ENCODE results near the gene WWC1.

Gene WWC1

GRCh38 chr5:168468836-168469235, 177.4 kb downstream of the WWC1 start:
- Mint-ChIP-seq H3K4me1 (peaks cover 3% of the 10 kb centered on the region), H3K9me3 (no peaks in the 10 kb centered on the region), H3K27ac (no peak overlapping the region), H3K4me3 (no peak overlapping the region), H3K27me3 (peaks cover 3% of the 10 kb centered on the region), H3K36me3 (no peaks in the 10 kb centered on the region)
- no peak for ATAC-seq (ENCODE audit: low read depth)
- DNase-seq (ENCODE audit: low spot score in 2 of 2), result no peak

DNA sequence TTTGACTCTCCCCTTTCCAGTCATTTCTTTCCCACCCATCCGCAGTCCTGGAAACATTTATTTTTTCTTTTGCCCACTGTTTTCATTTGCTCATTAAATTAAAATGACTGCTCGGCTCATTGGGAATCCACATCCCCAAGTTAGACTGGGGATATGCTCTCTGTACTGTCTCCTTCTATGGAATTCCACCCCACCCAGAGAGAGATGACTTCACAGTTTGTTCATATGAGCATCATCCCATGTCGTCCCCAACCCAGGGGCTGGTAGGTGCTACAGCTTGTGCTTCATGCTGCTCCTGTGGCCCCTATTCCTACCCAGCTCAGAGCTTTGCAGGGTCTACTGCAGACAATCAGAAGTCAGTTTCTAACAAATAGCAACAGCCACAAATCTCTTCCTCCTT, 178.4 kb downstream of the WWC1 start:
- no peak overlapping the region for H3K27ac Mint-ChIP-seq

DNA sequence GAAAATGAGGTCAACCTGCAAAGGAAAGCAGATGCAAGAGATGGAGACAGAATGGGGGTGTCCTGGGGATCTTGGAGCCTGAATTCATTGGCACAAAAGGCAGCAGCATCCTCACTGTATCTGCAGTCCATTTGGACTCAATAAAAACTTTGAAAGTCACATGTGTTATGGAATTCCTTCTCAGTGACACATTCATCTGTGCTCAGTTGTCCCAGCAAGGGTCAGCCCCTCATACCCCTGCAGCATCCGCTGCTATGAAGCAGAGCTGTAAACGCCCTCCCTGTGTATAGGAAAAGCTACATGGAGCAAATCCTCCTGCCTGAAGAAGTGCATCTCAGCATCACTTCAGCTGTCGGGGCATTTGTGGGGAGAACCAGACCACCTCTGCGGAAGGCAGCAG, 180.3 kb downstream of the WWC1 start:
- ATAC-seq (ENCODE audit: low read depth) (no peak), DNase-seq (ENCODE audit: low spot score in 2 of 2) (no peak)
- H3K27me3 Mint-ChIP-seq, result peaks cover 2% of the 10 kb centered on the region
- no peak overlapping the region for H3K4me3 Mint-ChIP-seq
- no peaks in the 10 kb centered on the region for H3K4me1 Mint-ChIP-seq
- H3K36me3 Mint-ChIP-seq, result no peaks in the 10 kb centered on the region
- H3K27ac Mint-ChIP-seq, result no peak overlapping the region
- H3K9me3 Mint-ChIP-seq, result no peaks in the 10 kb centered on the region

More for the DNA sequence above, 178.4 kb downstream of the WWC1 start:
- Mint-ChIP-seq H3K4me3 (no peak overlapping the region), H3K4me1 (no peaks in the 10 kb centered on the region), H3K27me3 (peaks cover 2% of the 10 kb centered on the region), H3K36me3 (no peaks in the 10 kb centered on the region), H3K9me3 (no peaks in the 10 kb centered on the region)
- DNase-seq (ENCODE audit: low spot score in 2 of 2) (no peak), ATAC-seq (ENCODE audit: low read depth) (no peak)

DNA sequence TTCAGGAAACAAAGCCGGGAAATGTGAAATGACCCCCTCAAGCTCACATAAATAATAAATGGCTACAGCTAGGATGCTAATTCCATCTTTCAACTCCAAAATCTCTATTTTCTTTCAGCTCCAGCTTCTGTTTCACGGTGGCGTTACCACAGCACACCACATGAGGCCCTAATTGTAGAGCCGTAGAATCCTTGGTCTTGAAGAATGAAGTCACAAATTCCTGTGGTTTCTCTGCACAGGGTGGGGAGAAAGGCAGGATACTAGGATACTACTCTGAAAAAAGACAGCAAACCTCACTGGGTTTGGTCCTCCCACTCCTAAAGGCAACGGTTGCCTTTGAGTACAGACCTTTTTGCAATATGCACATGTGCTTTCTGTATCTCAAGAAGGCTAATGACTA, 180.9 kb downstream of the WWC1 start:
- H3K27me3 Mint-ChIP-seq, result peaks cover 2% of the 10 kb centered on the region
- H3K27ac Mint-ChIP-seq, result no peak overlapping the region
- no peaks in the 10 kb centered on the region for H3K9me3 Mint-ChIP-seq
- ATAC-seq (ENCODE audit: low read depth), result no peak
- peaks cover 2% of the 10 kb centered on the region for H3K4me1 Mint-ChIP-seq
- H3K4me3 Mint-ChIP-seq, result no peak overlapping the region
- no peak for DNase-seq (ENCODE audit: low spot score in 2 of 2)
- no peaks in the 10 kb centered on the region for H3K36me3 Mint-ChIP-seq

- Mint-ChIP-seq H3K4me3 (no peak overlapping the region), H3K27me3 (peaks cover 6% of the 10 kb centered on the region), H3K9me3 (no peaks in the 10 kb centered on the region), H3K36me3 (no peaks in the 10 kb centered on the region), H3K4me1 (peaks cover 2% of the 10 kb centered on the region), H3K27ac (no peak overlapping the region)
- no peak for ATAC-seq (ENCODE audit: low read depth)
- DNase-seq (ENCODE audit: low spot score in 2 of 2), result no peak
Observed at GRCh38 chr5:168474319-168474718, 182.9 kb downstream of the WWC1 start.

- H3K36me3 Mint-ChIP-seq, result no peaks in the 10 kb centered on the region
- H3K27ac Mint-ChIP-seq, result no peak overlapping the region
- no peak for DNase-seq (ENCODE audit: low spot score in 2 of 2)
Observed at GRCh38 chr5:168477060-168477459, 185.6 kb downstream of the WWC1 start.

GRCh38 chr5:168479166-168479565, 187.7 kb downstream of the WWC1 start:
- DNase-seq (ENCODE audit: low spot score in 2 of 2), result no peak
- Mint-ChIP-seq H3K27ac (no peak overlapping the region), H3K27me3 (peaks cover 7% of the 10 kb centered on the region), H3K36me3 (no peaks in the 10 kb centered on the region), H3K4me3 (no peak overlapping the region), H3K9me3 (no peaks in the 10 kb centered on the region), H3K4me1 (peaks cover 2% of the 10 kb centered on the region)
- no peak for ATAC-seq (ENCODE audit: low read depth)

More at GRCh38 chr5:168477060-168477459, 185.6 kb downstream of the WWC1 start:
- Mint-ChIP-seq H3K9me3 (no peaks in the 10 kb centered on the region), H3K27me3 (peaks cover 9% of the 10 kb centered on the region), H3K4me3 (no peak overlapping the region), H3K4me1 (peaks cover 2% of the 10 kb centered on the region)
- ATAC-seq (ENCODE audit: low read depth), result no peak

- H3K27me3 Mint-ChIP-seq, result peaks cover 7% of the 10 kb centered on the region
Observed at GRCh38 chr5:168480601-168481000, 189.2 kb downstream of the WWC1 start.

DNA sequence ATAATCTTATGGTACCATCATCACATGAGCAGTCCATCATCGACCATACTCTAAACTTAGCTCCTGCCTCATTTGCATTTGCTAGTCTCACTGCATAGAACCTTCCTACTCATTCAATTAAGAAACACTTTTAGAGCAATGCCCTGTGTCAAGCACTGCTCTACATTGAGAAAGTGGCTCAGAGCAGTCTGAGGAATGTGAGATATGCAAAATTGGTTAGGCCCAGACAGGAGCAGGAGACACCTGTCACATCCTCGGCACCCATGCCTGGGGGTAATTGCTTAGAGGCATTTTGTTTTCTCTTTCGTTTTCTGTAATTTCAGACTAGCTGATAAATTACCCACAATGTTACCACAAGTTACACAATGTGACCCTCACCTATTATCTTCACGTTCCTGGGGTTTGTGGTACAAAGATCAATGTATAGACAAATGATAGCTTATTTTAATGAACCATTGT, 189.9 kb downstream of the WWC1 start:
- Mint-ChIP-seq H3K36me3 (no peaks in the 10 kb centered on the region), H3K27ac (no peak overlapping the region), H3K4me3 (no peak overlapping the region), H3K27me3 (peaks cover 7% of the 10 kb centered on the region), H3K4me1 (peaks cover 11% of the 10 kb centered on the region), H3K9me3 (no peaks in the 10 kb centered on the region)
- ATAC-seq (ENCODE audit: low read depth) (no peak), DNase-seq (ENCODE audit: low spot score in 2 of 2) (peak in 1 of 2 donors; percentile 12)

More at GRCh38 chr5:168480601-168481000, 189.2 kb downstream of the WWC1 start:
- Mint-ChIP-seq H3K36me3 (no peaks in the 10 kb centered on the region), H3K27ac (no peak overlapping the region), H3K4me1 (peaks cover 4% of the 10 kb centered on the region), H3K4me3 (no peak overlapping the region), H3K9me3 (no peaks in the 10 kb centered on the region)
- ATAC-seq (ENCODE audit: low read depth), result no peak
- no peak for DNase-seq (ENCODE audit: low spot score in 2 of 2)

DNA sequence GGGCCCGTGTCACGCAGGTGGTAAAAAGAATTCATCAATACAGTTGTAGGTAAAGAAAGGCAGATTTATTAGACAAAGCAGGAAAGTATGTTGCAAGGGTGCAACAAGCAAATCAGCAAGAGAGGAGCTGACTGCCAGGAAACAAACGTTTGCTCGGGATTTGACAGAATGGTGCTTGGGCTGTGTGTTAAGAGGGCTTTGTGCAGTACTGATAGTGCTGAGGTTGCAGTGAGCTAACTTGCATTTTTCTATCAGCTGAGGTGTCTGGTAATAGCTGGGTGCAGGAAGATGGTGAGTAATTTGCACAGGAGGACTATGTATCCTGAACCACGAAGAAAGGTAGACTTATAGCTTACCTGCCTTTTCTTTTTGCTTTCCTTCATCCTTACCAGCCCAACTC, 190.9 kb downstream of the WWC1 start:
- Mint-ChIP-seq H3K36me3 (no peaks in the 10 kb centered on the region), H3K4me1 (peaks cover 15% of the 10 kb centered on the region), H3K4me3 (no peak overlapping the region), H3K27me3 (peaks cover 7% of the 10 kb centered on the region), H3K9me3 (no peaks in the 10 kb centered on the region), H3K27ac (no peak overlapping the region)
- no peak for ATAC-seq (ENCODE audit: low read depth)
- DNase-seq (ENCODE audit: low spot score in 2 of 2), result no peak

GRCh38 chr5:168486136-168486879, 194.9 kb downstream of the WWC1 start, which contains the start of gene RARS1:
RARS1 (plus strand) TSS chr5:168486471; CDS start chr5:168486499, 28 bp downstream.
- H3K4me3 Mint-ChIP-seq, result peak within 1 kb of the TSS; percentile 99
- peak within 1 kb of the TSS; percentile 89 for H3K27ac Mint-ChIP-seq
- H3K9me3 Mint-ChIP-seq, result no peaks in the 10 kb centered on the region
- H3K4me1 Mint-ChIP-seq, result peaks cover 17% of the 10 kb centered on the region
- DNase-seq (ENCODE audit: low spot score in 2 of 2), result peak; percentile 61 to 82
- H3K27me3 Mint-ChIP-seq, result peaks cover 1% of the 10 kb centered on the region
- ATAC-seq (ENCODE audit: low read depth), result peak; percentile 87
- H3K36me3 Mint-ChIP-seq, result peaks cover 8% of the 10 kb centered on the region

- ATAC-seq (ENCODE audit: low read depth) (no peak), DNase-seq (ENCODE audit: low spot score in 2 of 2) (no peak)
- Mint-ChIP-seq H3K27me3 (no peaks in the 10 kb centered on the region), H3K4me3 (no peak overlapping the region), H3K9me3 (no peaks in the 10 kb centered on the region), H3K36me3 (peaks cover 22% of the 10 kb centered on the region), H3K27ac (no peak overlapping the region), H3K4me1 (peaks cover 17% of the 10 kb centered on the region)
Observed at GRCh38 chr5:168489059-168489458, 197.6 kb downstream of the WWC1 start.

DNA sequence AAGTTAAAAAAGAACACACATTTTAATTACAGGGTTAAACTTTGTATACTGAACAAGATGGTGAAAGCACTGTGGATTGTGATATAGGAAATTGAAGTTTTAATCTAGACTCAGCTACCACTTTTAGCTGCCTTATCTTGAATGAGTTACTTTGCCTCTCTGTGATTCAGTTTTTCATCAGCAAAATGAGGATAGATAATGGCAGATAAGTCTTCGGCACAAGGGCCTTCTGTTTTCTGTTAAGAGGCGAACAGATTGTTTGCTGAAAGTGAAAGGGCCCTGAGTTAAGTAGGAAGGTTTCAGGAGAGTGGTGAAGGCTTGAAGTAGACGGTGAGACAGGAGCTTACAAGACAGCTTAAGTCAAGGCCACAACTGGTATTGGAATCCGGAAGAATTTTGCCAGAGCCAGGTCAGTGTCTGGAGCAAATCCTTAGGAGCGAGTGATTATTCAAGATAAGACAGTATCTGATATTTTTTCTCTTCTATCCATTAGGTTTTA, 202.7 kb downstream of the WWC1 start:
- ATAC-seq (ENCODE audit: low read depth), result no peak
- no peak overlapping the region for H3K27ac Mint-ChIP-seq
- no peak for DNase-seq (ENCODE audit: low spot score in 2 of 2)
- H3K36me3 Mint-ChIP-seq, result peaks cover 36% of the 10 kb centered on the region
- no peaks in the 10 kb centered on the region for H3K27me3 Mint-ChIP-seq
- no peak overlapping the region for H3K4me3 Mint-ChIP-seq
- no peaks in the 10 kb centered on the region for H3K4me1 Mint-ChIP-seq
- H3K9me3 Mint-ChIP-seq, result no peaks in the 10 kb centered on the region

- no peaks in the 10 kb centered on the region for H3K4me1 Mint-ChIP-seq
- no peaks in the 10 kb centered on the region for H3K9me3 Mint-ChIP-seq
- DNase-seq (ENCODE audit: low spot score in 2 of 2), result no peak
- H3K36me3 Mint-ChIP-seq, result peaks cover 31% of the 10 kb centered on the region
- H3K27ac Mint-ChIP-seq, result no peak overlapping the region
- H3K4me3 Mint-ChIP-seq, result no peak overlapping the region
- H3K27me3 Mint-ChIP-seq, result no peaks in the 10 kb centered on the region
- ATAC-seq (ENCODE audit: low read depth), result no peak
Observed at GRCh38 chr5:168502563-168503237, 211.3 kb downstream of the WWC1 start.

All from memory B cell (primary cell).